HepG2 (cell line): ENCODE results near the gene TCFL5. TPM values are rescaled to one million over a fixed set of nuclear protein-coding genes. Genes with fewer than 3 reads are reported as not detected.

Experiments
- AGO2 ChIP-seq: fragments of 200-400 bp; formaldehyde crosslinking; optimal IDR thresholded peaks from 2 replicates; pipeline ENCODE3; 2017; ENCODE audit warnings: mild to moderate bottlenecking, low read depth, low read length, moderate library complexity
- ARNT ChIP-seq: fragments of 450-650 bp; IDR thresholded peaks from 2 replicates; pipeline ENCODE4 v1.6.1; 2017
- FOXA3 ChIP-seq: IDR thresholded peaks from 2 replicates; pipeline ENCODE4 v1.6.1; 2016; ENCODE audit warnings: missing genetic modification reagents, missing compliant biosample characterization
- PHB2 ChIP-seq: fragments of 450-650 bp; IDR thresholded peaks from 2 replicates; pipeline ENCODE4 v1.6.1; 2018; ENCODE audit not compliant: partially characterized antibody
- SALL2 ChIP-seq: sonication (generic); formaldehyde crosslinking; IDR thresholded peaks from 2 replicates; pipeline ENCODE4 v1.8.1; 2023; ENCODE audit warnings: mild to moderate bottlenecking, missing genetic modification reagents, inconsistent platforms
- SRF ChIP-seq: IDR thresholded peaks from 2 replicates; pipeline ENCODE4 v1.6.1; 2011; ENCODE audit warnings: mild to moderate bottlenecking, low read depth, low read length, moderate library complexity
- XBP1 ChIP-seq: sonication (generic); formaldehyde crosslinking; IDR thresholded peaks from 2 replicates; pipeline ENCODE4 v1.5.0; 2020; ENCODE audit warnings: missing genetic modification reagents
- ZNF510 ChIP-seq: sonication (generic); formaldehyde crosslinking; IDR thresholded peaks from 2 replicates; pipeline ENCODE4 v1.4.0; 2020; ENCODE audit warnings: low read depth, mild to moderate bottlenecking, missing genetic modification reagents
- polyA plus RNA-seq, 8 experiments: library from polyadenylated mRNA; depleted of rRNA in 3 of 8; stranded (reverse) in 7 of 8; unstranded in 1 of 8; fragments of >200 nt; fragmentation: Illumina TruSeq in 4 of 8; extraction: Trizol in 4 of 8; gene quantifications; 2 replicates each; pipeline versions ENCODE4 v1.2.1 to v1.2.3, GENCODE V29; 2011 to 2016; ENCODE audit warnings: low read depth in 4 of 8, missing spikeins in 1 of 8, mixed read lengths in 1 of 8; ENCODE audit not compliant: insufficient read depth in 1 of 8
- total RNA-seq, 5 experiments: library from RNA; depleted of rRNA; stranded (reverse); fragments of >200 nt; fragmentation: Illumina TruSeq; extraction: Trizol; gene quantifications; 2 replicates each; pipeline ENCODE4 v1.2.3, GENCODE V29; 2016; ENCODE audit warnings: low read depth in 1 of 5
- TF ChIP-seq, protein P1 (sequence below): sonication (generic); formaldehyde crosslinking; IDR thresholded peaks from 2 replicates; pipeline ENCODE4 v1.4.0; 2020; ENCODE audit warnings: mild to moderate bottlenecking, missing genetic modification reagents
- TF ChIP-seq, protein P2 (sequence below), 2 experiments: fragments of 450-650 bp in 1 of 2; sonication (generic) in 1 of 2; formaldehyde crosslinking in 1 of 2; IDR thresholded peaks; 2 replicates each; pipeline versions ENCODE4 v1.6.1 to v1.8.0; 2016 to 2022; ENCODE audit warnings: antibody characterized with exemption in 1 of 2, mild to moderate bottlenecking in 1 of 2, missing genetic modification reagents in 1 of 2
- TF ChIP-seq, protein P3 (sequence below): sonication (generic); formaldehyde crosslinking; IDR thresholded peaks from 2 replicates; pipeline ENCODE4 v1.4.0; 2020; ENCODE audit warnings: missing genetic modification reagents, borderline replicate concordance
- TF ChIP-seq, protein P4 (sequence below): sonication (generic); formaldehyde crosslinking; IDR thresholded peaks from 2 replicates; pipeline ENCODE4 v1.4.0; 2020; ENCODE audit warnings: mild to moderate bottlenecking, low read depth, missing genetic modification reagents

Gene TCFL5
- total and polyA plus RNA-seq, 2 of the 13 experiments (the other 11 are each of a cell fraction or from before 2014, with no cell fraction given), result 14.8 to 20.0 TPM

DNA sequence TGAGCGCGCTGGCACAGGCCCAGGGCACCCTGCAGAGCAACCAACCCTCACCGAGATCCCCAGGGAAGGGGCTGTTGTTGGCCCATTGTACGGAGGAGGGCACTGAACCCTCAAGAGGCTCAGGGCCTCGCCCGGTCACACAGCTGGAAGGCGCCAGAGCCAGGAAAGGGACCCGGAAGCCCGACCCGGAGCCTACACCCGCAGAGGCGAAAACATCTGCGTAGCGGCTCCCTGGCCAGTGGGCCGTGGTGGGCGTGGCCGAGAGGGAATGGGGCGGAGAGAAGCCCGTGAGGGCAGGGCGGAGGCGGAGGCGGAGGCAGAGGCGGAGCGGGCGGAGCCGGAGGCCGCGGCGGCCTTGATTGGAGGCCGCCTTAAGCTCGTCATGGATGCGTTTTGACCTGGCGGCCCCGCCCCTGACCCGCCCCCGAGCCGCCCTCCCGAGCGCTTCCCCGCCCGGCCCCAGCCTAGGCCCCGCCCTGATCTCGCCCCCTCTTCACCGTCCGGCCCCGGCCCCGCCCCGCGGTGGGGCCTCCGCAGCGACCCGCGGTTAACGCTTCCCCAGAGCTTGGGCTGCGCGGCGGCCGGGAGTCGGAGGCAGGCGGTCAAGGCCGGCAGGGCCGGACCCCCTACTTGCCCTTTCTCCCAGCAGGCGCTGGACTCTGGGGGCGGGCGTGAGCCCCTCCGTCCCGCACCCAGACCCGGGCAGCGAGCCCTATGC is 67.5 kb downstream of the TCFL5 start (continued):
- TF ChIP-seq, protein P1, sequence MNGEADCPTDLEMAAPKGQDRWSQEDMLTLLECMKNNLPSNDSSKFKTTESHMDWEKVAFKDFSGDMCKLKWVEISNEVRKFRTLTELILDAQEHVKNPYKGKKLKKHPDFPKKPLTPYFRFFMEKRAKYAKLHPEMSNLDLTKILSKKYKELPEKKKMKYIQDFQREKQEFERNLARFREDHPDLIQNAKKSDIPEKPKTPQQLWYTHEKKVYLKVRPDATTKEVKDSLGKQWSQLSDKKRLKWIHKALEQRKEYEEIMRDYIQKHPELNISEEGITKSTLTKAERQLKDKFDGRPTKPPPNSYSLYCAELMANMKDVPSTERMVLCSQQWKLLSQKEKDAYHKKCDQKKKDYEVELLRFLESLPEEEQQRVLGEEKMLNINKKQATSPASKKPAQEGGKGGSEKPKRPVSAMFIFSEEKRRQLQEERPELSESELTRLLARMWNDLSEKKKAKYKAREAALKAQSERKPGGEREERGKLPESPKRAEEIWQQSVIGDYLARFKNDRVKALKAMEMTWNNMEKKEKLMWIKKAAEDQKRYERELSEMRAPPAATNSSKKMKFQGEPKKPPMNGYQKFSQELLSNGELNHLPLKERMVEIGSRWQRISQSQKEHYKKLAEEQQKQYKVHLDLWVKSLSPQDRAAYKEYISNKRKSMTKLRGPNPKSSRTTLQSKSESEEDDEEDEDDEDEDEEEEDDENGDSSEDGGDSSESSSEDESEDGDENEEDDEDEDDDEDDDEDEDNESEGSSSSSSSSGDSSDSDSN (CRISPR knock-in tag), result peak; percentile 41
- TF ChIP-seq AGO2 (no peak), SALL2 (CRISPR knock-in tag) (peak; percentile 18; the same call in 1 of the 2 replicates), FOXA3 (peak; percentile 31; the same call in 1 of the 2 replicates), SRF (peak; percentile 37; the same call in 1 of the 2 replicates), XBP1 (no peak), ARNT (no peak), ZNF510 (no peak; the same call in 1 of the 2 replicates), PHB2 (no peak)
- TF ChIP-seq, protein P2, sequence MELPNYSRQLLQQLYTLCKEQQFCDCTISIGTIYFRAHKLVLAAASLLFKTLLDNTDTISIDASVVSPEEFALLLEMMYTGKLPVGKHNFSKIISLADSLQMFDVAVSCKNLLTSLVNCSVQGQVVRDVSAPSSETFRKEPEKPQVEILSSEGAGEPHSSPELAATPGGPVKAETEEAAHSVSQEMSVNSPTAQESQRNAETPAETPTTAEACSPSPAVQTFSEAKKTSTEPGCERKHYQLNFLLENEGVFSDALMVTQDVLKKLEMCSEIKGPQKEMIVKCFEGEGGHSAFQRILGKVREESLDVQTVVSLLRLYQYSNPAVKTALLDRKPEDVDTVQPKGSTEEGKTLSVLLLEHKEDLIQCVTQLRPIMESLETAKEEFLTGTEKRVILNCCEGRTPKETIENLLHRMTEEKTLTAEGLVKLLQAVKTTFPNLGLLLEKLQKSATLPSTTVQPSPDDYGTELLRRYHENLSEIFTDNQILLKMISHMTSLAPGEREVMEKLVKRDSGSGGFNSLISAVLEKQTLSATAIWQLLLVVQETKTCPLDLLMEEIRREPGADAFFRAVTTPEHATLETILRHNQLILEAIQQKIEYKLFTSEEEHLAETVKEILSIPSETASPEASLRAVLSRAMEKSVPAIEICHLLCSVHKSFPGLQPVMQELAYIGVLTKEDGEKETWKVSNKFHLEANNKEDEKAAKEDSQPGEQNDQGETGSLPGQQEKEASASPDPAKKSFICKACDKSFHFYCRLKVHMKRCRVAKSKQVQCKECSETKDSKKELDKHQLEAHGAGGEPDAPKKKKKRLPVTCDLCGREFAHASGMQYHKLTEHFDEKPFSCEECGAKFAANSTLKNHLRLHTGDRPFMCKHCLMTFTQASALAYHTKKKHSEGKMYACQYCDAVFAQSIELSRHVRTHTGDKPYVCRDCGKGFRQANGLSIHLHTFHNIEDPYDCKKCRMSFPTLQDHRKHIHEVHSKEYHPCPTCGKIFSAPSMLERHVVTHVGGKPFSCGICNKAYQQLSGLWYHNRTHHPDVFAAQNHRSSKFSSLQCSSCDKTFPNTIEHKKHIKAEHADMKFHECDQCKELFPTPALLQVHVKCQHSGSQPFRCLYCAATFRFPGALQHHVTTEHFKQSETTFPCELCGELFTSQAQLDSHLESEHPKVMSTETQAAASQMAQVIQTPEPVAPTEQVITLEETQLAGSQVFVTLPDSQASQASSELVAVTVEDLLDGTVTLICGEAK (IDR thresholded peaks at IDR 0.05), result no peak; the same call in 1 of the 2 replicates
- TF ChIP-seq, protein P2 (CRISPR knock-in tag; IDR thresholded peaks at IDR 0.05), result peak; percentile 93; the same call in 1 of the 2 replicates
- TF ChIP-seq, protein P3, sequence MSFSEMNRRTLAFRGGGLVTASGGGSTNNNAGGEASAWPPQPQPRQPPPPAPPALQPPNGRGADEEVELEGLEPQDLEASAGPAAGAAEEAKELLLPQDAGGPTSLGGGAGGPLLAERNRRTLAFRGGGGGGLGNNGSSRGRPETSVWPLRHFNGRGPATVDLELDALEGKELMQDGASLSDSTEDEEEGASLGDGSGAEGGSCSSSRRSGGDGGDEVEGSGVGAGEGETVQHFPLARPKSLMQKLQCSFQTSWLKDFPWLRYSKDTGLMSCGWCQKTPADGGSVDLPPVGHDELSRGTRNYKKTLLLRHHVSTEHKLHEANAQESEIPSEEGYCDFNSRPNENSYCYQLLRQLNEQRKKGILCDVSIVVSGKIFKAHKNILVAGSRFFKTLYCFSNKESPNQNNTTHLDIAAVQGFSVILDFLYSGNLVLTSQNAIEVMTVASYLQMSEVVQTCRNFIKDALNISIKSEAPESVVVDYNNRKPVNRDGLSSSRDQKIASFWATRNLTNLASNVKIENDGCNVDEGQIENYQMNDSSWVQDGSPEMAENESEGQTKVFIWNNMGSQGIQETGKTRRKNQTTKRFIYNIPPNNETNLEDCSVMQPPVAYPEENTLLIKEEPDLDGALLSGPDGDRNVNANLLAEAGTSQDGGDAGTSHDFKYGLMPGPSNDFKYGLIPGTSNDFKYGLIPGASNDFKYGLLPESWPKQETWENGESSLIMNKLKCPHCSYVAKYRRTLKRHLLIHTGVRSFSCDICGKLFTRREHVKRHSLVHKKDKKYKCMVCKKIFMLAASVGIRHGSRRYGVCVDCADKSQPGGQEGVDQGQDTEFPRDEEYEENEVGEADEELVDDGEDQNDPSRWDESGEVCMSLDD (CRISPR knock-in tag), result peak; percentile 80; the same call in 1 of the 2 replicates
- TF ChIP-seq, protein P4, sequence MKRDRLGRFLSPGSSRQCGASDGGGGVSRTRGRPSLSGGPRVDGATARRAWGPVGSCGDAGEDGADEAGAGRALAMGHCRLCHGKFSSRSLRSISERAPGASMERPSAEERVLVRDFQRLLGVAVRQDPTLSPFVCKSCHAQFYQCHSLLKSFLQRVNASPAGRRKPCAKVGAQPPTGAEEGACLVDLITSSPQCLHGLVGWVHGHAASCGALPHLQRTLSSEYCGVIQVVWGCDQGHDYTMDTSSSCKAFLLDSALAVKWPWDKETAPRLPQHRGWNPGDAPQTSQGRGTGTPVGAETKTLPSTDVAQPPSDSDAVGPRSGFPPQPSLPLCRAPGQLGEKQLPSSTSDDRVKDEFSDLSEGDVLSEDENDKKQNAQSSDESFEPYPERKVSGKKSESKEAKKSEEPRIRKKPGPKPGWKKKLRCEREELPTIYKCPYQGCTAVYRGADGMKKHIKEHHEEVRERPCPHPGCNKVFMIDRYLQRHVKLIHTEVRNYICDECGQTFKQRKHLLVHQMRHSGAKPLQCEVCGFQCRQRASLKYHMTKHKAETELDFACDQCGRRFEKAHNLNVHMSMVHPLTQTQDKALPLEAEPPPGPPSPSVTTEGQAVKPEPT (CRISPR knock-in tag), result 0 out of 2 replicates have a peak, but pooled peaks have one; percentile 79
